Lower leg skin (tissue), 3 donors: Measurements from ENCODE around the gene BCAS2.

Experiments
- CTCF ChIP-seq, 3 donors: fragments of 450-650 bp; IDR thresholded peaks; one replicate each; pipeline ENCODE4 v1.5.1; 2016; ENCODE audit warnings: antibody characterized with exemption in 3 of 3, mild to moderate bottlenecking in 3 of 3, moderate library complexity in 2 of 3
- POLR2A ChIP-seq, 2 donors: fragments of 450-650 bp; IDR thresholded peaks; one replicate each; pipeline ENCODE4 v1.6.1; 2016 to 2017; ENCODE audit warnings: antibody characterized with exemption in 2 of 2, mild to moderate bottlenecking in 1 of 2, moderate library complexity in 1 of 2

GRCh38 chr1:114531094-114531493 lies 50.3 kb downstream of the BCAS2 start:
- TF ChIP-seq POLR2A (IDR thresholded peaks at IDR 0.05): no peak
- TF ChIP-seq CTCF (IDR thresholded peaks at IDR 0.05): no peak
